ENCODE measurements around the gene CCDC83.

GRCh38 chr11:85965202-85965601, 110.0 kb downstream of the CCDC83 start:
- TF ChIP-seq CTCF (IDR thresholded peaks at IDR 0.05; ENCODE audit: low read depth, low read length) = no peak
- no peak for TF ChIP-seq POLR2A (IDR thresholded peaks at IDR 0.05; ENCODE audit: extremely low read depth, insufficient read length)
- TF ChIP-seq MAX (IDR thresholded peaks at IDR 0.05; ENCODE audit: low read depth, low read length) = no peak
